ENCODE measurements around the gene MRPS14.

DNA sequence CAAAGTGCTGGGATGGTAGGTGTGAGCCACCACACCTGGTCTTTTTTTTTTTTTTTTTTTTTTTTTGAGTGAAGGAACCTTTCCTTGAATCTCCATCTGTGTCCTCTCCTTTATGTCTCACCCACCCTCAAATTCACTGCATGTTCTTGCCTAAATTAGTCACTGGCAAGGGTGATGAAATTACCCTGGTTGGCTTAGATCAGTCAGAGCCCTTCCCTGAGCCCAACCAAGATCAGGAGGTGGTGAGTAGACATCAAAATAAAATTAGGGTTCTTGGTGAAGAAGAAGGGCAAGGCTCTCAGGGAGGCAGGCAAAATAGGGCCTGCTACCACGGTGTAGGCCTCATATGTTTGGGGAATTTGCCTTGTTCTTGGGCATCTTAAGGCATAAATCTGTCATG, 39.1 kb upstream of the MRPS14 start:
- no peak for TF ChIP-seq POLR2A (IDR thresholded peaks at IDR 0.05)
- TF ChIP-seq CTCF (IDR thresholded peaks at IDR 0.05) = no peak
